MCF 10A (cell line): ENCODE results near the gene ITGB3BP. TPM values are rescaled to one million over a fixed set of nuclear protein-coding genes. Genes with fewer than 3 reads are reported as not detected.
A peak's percentile ranks its signal among the peaks of the same experiment; 100 is the strongest.

ENCODE experiments used
- BruUV-seq: library from RNA; stranded (reverse); fragments of 400-500 nt; replicated peaks from 2 replicates; lab custom pipeline; 2021; lab: Mats Ljungman, UMichigan
- CTCF ChIA-PET: fragments of 300-600 bp; sonication (Branson Sonifier 250); formaldehyde crosslinking; extraction: SDS; loops from one replicate; lab custom pipeline; 2021; ENCODE audit warnings: antibody characterized with exemption, inconsistent platforms; lab: Yijun Ruan, JAX
- POLR2A ChIA-PET: fragments of 300-600, 350-650 bp; sonication (Branson Sonifier 250); formaldehyde crosslinking; extraction: SDS; loops from one replicate; lab custom pipeline; 2020; ENCODE audit warnings: antibody characterized with exemption, inconsistent platforms; lab: Yijun Ruan, JAX
- DNase-seq: peaks from one replicate; pipeline ENCODE4 v3.0.0-alpha.2; 2018; ENCODE audit not compliant: unreplicated experiment
- H3K27ac Mint-ChIP-seq: one replicate; pipeline ENCODE4 v1.8.0; 2022; ENCODE audit warnings: mild to moderate bottlenecking, low read depth, mixed read lengths; ENCODE audit not compliant: unreplicated experiment
- H3K27me3 Mint-ChIP-seq: one replicate; pipeline ENCODE4 v1.8.0; 2022; ENCODE audit warnings: mixed read lengths; ENCODE audit not compliant: insufficient read depth, unreplicated experiment
- H3K36me3 Mint-ChIP-seq: one replicate; pipeline ENCODE4 v1.8.0; 2022; ENCODE audit warnings: mild to moderate bottlenecking, moderate library complexity, mixed read lengths; ENCODE audit not compliant: insufficient read depth, unreplicated experiment
- H3K4me1 Mint-ChIP-seq: one replicate; pipeline ENCODE4 v1.8.0; 2022; ENCODE audit warnings: mixed read lengths; ENCODE audit not compliant: insufficient read depth, unreplicated experiment
- H3K4me3 Mint-ChIP-seq: one replicate; pipeline ENCODE4 v1.8.0; 2022; ENCODE audit warnings: mild to moderate bottlenecking, moderate library complexity, mixed read lengths; ENCODE audit not compliant: unreplicated experiment
- H3K9me3 Mint-ChIP-seq: one replicate; pipeline ENCODE4 v1.8.0; 2022; ENCODE audit warnings: mixed read lengths; ENCODE audit not compliant: unreplicated experiment
- CTCF ChIP-seq: fragments of 200-600 bp; IDR thresholded peaks from one replicate; pipeline ENCODE4 v1.8.0; 2022; ENCODE audit warnings: antibody characterized with exemption, mild to moderate bottlenecking; ENCODE audit not compliant: unreplicated experiment
- intact Hi-C: fragments of 100-400 bp; cut with micrococcal nuclease; formaldehyde crosslinking; loops from 2 replicates; pipeline ENCODE4 v1.14.1; 2022
- total RNA-seq: library from RNA; stranded (reverse); gene quantifications from 2 replicates; pipeline ENCODE4 v1.2.3, GENCODE V29; 2022

Gene ITGB3BP
- total RNA-seq, 1 experiment from 2014 or later: 31.8 TPM

GRCh38 chr1:63555480-63555879 lies 32.5 kb upstream of the ITGB3BP start:
- intact Hi-C loops: loop anchor here (5.0 kb wide), 1 partner anchor 692 kb away; no protein-coding TSS in a partner anchor
- no peaks in the 10 kb centered on the region for H3K27me3 Mint-ChIP-seq
- ChIA-PET POLR2A (interaction anchor here (1.3 kb wide), 1 partner anchor 10 kb away, joined by 6 read pairs; no protein-coding TSS in a partner anchor), CTCF (interaction anchor here (0.6 to 2.6 kb wide), 8 partner anchors 14 to 889 kb away, joined by 3 to 22 read pairs (median 4); no protein-coding TSS in a partner anchor)
- no peak for TF ChIP-seq CTCF
- no peak for DNase-seq
- H3K27ac Mint-ChIP-seq: no peak overlapping the region
- H3K9me3 Mint-ChIP-seq: no peaks in the 10 kb centered on the region
- H3K4me1 Mint-ChIP-seq: peaks cover 5% of the 10 kb centered on the region
- no TSS peak for BruUV-seq
- peaks cover 15% of the 10 kb centered on the region for H3K36me3 Mint-ChIP-seq
- H3K4me3 Mint-ChIP-seq: no peak overlapping the region

GRCh38 chr1:63548877-63549276 lies 25.9 kb upstream of the ITGB3BP start:
- TF ChIP-seq CTCF: no peak
- DNase-seq: no peak
- Mint-ChIP-seq H3K4me1 (peaks cover 17% of the 10 kb centered on the region), H3K4me3 (peak overlapping the region; percentile 53), H3K9me3 (no peaks in the 10 kb centered on the region), H3K27me3 (no peaks in the 10 kb centered on the region), H3K36me3 (peaks cover 15% of the 10 kb centered on the region), H3K27ac (peak overlapping the region; percentile 93)
- POLR2A ChIA-PET: interaction anchor here (0.9 to 3.6 kb wide), 5 partner anchors 10 to 46 kb away, joined by 3 to 43 read pairs (median 6); partner anchors contain the start of genes EFCAB7, ITGB3BP and PGM1
- CTCF ChIA-PET: interaction anchor here (1.0 to 2.0 kb wide), 2 partner anchors 9 to 12 kb away, joined by 3 to 11 read pairs; no protein-coding TSS in a partner anchor
- intact Hi-C loops: no loop called here
- BruUV-seq: no TSS peak

GRCh38 chr1:63548303-63548702 lies 25.3 kb upstream of the ITGB3BP start:
- no TSS peak for BruUV-seq

More at GRCh38 chr1:63548303-63548702, 25.3 kb upstream of the ITGB3BP start:
- ChIA-PET CTCF (interaction anchor here (0.6 to 2.0 kb wide), 3 partner anchors 9 to 11 kb away, joined by 3 to 11 read pairs (median 6); no protein-coding TSS in a partner anchor), POLR2A (interaction anchor here (0.6 to 3.6 kb wide), 9 partner anchors 9 to 46 kb away, joined by 3 to 43 read pairs (median 5); partner anchors contain the start of genes EFCAB7, ITGB3BP and PGM1)
- intact Hi-C loops: no loop called here
- H3K27me3 Mint-ChIP-seq: no peaks in the 10 kb centered on the region
- DNase-seq: no peak
- H3K9me3 Mint-ChIP-seq: no peaks in the 10 kb centered on the region
- H3K36me3 Mint-ChIP-seq: peaks cover 14% of the 10 kb centered on the region
- H3K4me1 Mint-ChIP-seq: peaks cover 17% of the 10 kb centered on the region
- peak overlapping the region; percentile 93 for H3K27ac Mint-ChIP-seq
- no peak for TF ChIP-seq CTCF
- peak overlapping the region; percentile 53 for H3K4me3 Mint-ChIP-seq
